ENCODE results near the gene STK32B. TPM values are rescaled to one million over a fixed set of nuclear protein-coding genes. Genes with fewer than 3 reads are reported as not detected.

The STK32B gene
- total and polyA plus RNA-seq, 2 of the 8 experiments (the other 6 are each of a cell fraction or from before 2014, with no cell fraction given) = 2.3 to 2.5 TPM

- no peaks in the 10 kb centered on the region for H3K79me1 ChIP-seq (ENCODE audit: low read depth, low read length)
- 60% methylated on average over 6 of the region's 6 CpGs; no CpG with 5 or more reads in 1 of the 2 experiments for WGBS, 2 experiments (ENCODE audit: extremely low coverage in 1 of 2, insufficient coverage in 1 of 2, insufficient read length in 1 of 2, insufficient replicate concordance in 2 of 2, low coverage in 1 of 2, low lambda C conversion rate in 2 of 2, missing lambda C conversion rate in 1 of 2)
- CTCF ChIA-PET (ENCODE audit: partially characterized antibody) = interaction anchor here (1.0 to 1.2 kb wide), 2 partner anchors 18 to 33 kb away, joined by 3 to 4 read pairs; no protein-coding TSS in a partner anchor
- peak; percentile 68; the same call in 1 of the 2 replicates for TF ChIP-seq KDM1A (IDR thresholded peaks at IDR 0.05; ENCODE audit: borderline replicate concordance, low read length)
Observed at GRCh38 chr4:5018603-5019002, 32.7 kb upstream of the STK32B start.

More at GRCh38 chr4:5018603-5019002, 32.7 kb upstream of the STK32B start:
- Histone ChIP-seq H3K23me2 (ENCODE audit: low read depth, low read length) (no peaks in the 10 kb centered on the region; the same call in none of the 2 replicates), H3K23ac (ENCODE audit: insufficient read length) (no peak overlapping the region), H4K91ac (replicated peaks; ENCODE audit: insufficient read length, low read length) (no peak overlapping the region), H4K20me1 (replicated peaks in 1 of 2; ENCODE audit: control insufficient read depth in 1 of 2, insufficient read depth in 2 of 2, low read length in 2 of 2) (no peaks in the 10 kb centered on the region), H3K4me1 (replicated peaks in 1 of 4; ENCODE audit: control insufficient read depth in 3 of 4, insufficient read depth in 4 of 4, low read length in 3 of 4) (peaks cover 0 to 7% (median 2%) of the 10 kb centered on the region in 4 experiments; a peak in 3 of 7 replicates), H3K14ac (ENCODE audit: insufficient read length) (no peak overlapping the region), H3K27me3 (replicated peaks in 1 of 4; ENCODE audit: control insufficient read depth in 3 of 4, extremely low read depth in 1 of 4, insufficient read depth in 3 of 4, low read length in 3 of 4) (peaks cover 0 to 3% (median 0%) of the 10 kb centered on the region in 4 experiments; a peak in 1 of 7 replicates), H2BK120ac (replicated peaks; ENCODE audit: low read depth, low read length) (no peak overlapping the region), H2BK5ac (ENCODE audit: low read depth, low read length) (no peak overlapping the region), H3K79me2 (ENCODE audit: control insufficient read depth in 1 of 2, insufficient read depth in 2 of 2, low read length in 2 of 2) (no peaks in the 10 kb centered on the region), H3K4ac (replicated peaks; ENCODE audit: insufficient read length, low read depth, low read length) (no peak overlapping the region), H4K5ac (ENCODE audit: insufficient read length, low read depth, low read length) (no peak overlapping the region), H3K9ac (replicated peaks in 1 of 4; ENCODE audit: extremely low read depth in 1 of 4, low read depth in 3 of 4, low read length in 3 of 4) (no peak overlapping the region), H2BK20ac (ENCODE audit: low read length) (no peak overlapping the region), H3K9me3 (ENCODE audit: insufficient read depth in 2 of 2, low read depth in 1 of 2, low read length in 1 of 2) (no peaks in the 10 kb centered on the region), H2AK5ac (ENCODE audit: low read depth, low read length) (no peak overlapping the region), H4K8ac (ENCODE audit: extremely low read depth, insufficient read depth, low read length) (no peak overlapping the region), H3K4me3 (ENCODE audit: extremely low read depth in 1 of 4, insufficient read depth in 2 of 4, low read depth in 3 of 4, low read length in 4 of 4) (peak overlapping the region in 1 of 4 experiments; percentile 60; a peak in 1 of 8 replicates), H3K4me2 (ENCODE audit: insufficient read depth in 1 of 2, low read depth in 2 of 2, low read length in 2 of 2) (peak overlapping the region; percentile 64; a peak in 3 of 4 replicates), H2BK12ac (ENCODE audit: low read depth, low read length) (0 out of 2 replicates have a peak overlapping the region, but pooled peaks have one; percentile 11), H3K36me3 (ENCODE audit: control insufficient read depth in 2 of 4, insufficient read depth in 4 of 4, low read length in 3 of 4) (no peaks in the 10 kb centered on the region), H2BK15ac (ENCODE audit: low read length) (no peak overlapping the region), H3K27ac (ENCODE audit: low read depth, low read length) (no peak overlapping the region), H3K56ac (replicated peaks; ENCODE audit: insufficient read length, low read depth, low read length) (no peak overlapping the region), H2AFZ (ENCODE audit: low read length) (no peak overlapping the region), H3K18ac (ENCODE audit: extremely low read depth, low read length) (no peak overlapping the region)
- DNase-seq (ENCODE audit: low read depth in 1 of 2, low spot score in 2 of 2) (no peak), FAIRE-seq (no peak)
- POLR2A ChIA-PET (ENCODE audit: partially characterized antibody) = no interaction called here

Measured in H1 (cell line).